Upper lobe of left lung (tissue), 6 donors: ENCODE results near the gene ZSWIM6. TPM values are rescaled to one million over a fixed set of nuclear protein-coding genes. Genes with fewer than 3 reads are reported as not detected.

Experiments
- ATAC-seq, 2 donors: fragments of 200-7000 bp; cut with Tn5 transposase; one replicate each; pipeline ENCODE4 v1.9.1; 2022; ENCODE audit warnings: mild to moderate bottlenecking in 2 of 2, moderate library complexity in 2 of 2; ENCODE audit not compliant: low FRiP score in 2 of 2
- DNase-seq, 2 donors: peaks; one replicate each; pipeline ENCODE4 v3.0.0-alpha.2; 2019 to 2020
- H3K27ac ChIP-seq, 4 donors: fragments of 200-600 bp; sonication (generic); one replicate each; pipeline ENCODE4 v1.5.1; 2016 to 2019
- H3K27me3 ChIP-seq, 4 donors: fragments of 200-600 bp; sonication (generic); one replicate each; pipeline ENCODE4 v1.5.1; 2017 to 2019
- H3K36me3 ChIP-seq, 4 donors: fragments of 200-600 bp; sonication (generic); one replicate each; pipeline ENCODE4 v1.5.1; 2016 to 2019
- H3K4me1 ChIP-seq, 4 donors: fragments of 200-600 bp; sonication (generic); one replicate each; pipeline ENCODE4 v1.5.1; 2018 to 2019
- H3K4me3 ChIP-seq, 4 donors: fragments of 200-600 bp; sonication (generic); one replicate each; pipeline ENCODE4 v1.5.1; 2017 to 2019; ENCODE audit warnings: mild to moderate bottlenecking in 2 of 4, moderate library complexity in 1 of 4
- H3K9me3 ChIP-seq, 4 donors: fragments of 200-600 bp; sonication (generic); one replicate each; pipeline ENCODE4 v1.5.1; 2018 to 2019
- EP300 ChIP-seq, 4 donors: sonication (generic); formaldehyde crosslinking; IDR thresholded peaks; one replicate each; pipeline ENCODE4 v1.5.1; 2017; ENCODE audit warnings: antibody characterized with exemption in 4 of 4, control low read depth in 2 of 4
- POLR2A ChIP-seq, 4 donors: fragments of 450-650 bp; IDR thresholded peaks; one replicate each; pipeline ENCODE4 v1.5.1; 2016 to 2017; ENCODE audit warnings: antibody characterized with exemption in 4 of 4, mild to moderate bottlenecking in 2 of 4
- POLR2AphosphoS5 ChIP-seq, 2 donors: sonication (generic); formaldehyde crosslinking; IDR thresholded peaks; one replicate each; pipeline ENCODE4 v1.5.1; 2017; ENCODE audit warnings: antibody characterized with exemption in 2 of 2
- WGBS, 2 donors: methylation state at CpG; one replicate each; pipeline ENCODE4 v1.1.5; 2017 to 2018; 5-methylcytosine and 5-hydroxymethylcytosine counted together
- total RNA-seq, 6 donors: library from RNA; depleted of rRNA in 4 of 6; stranded (reverse); fragments of >200 nt in 4 of 6; gene quantifications; one replicate each; pipeline versions ENCODE4 v1.1.0 to v1.2.1, GENCODE V29; 2016 to 2021
- TF ChIP-seq, protein P1 (sequence below), 6 experiments: fragments of 450-650 bp in 4 of 6; fragments of 200-600 bp in 2 of 6; sonication (generic) in 2 of 6; IDR thresholded peaks; one replicate each; pipeline ENCODE4 v1.5.1; 2016 to 2019; ENCODE audit warnings: antibody characterized with exemption in 6 of 6
- donor health status: DM: no; HTN: no; CAD: no; lungs with moderate emphysema.
- donor health status: DM: no; HTN: yes; CAD: no; lungs with severe emphysema.

Gene ZSWIM6
- total RNA-seq, 6 donors from 2014 or later = 10.5 to 22.3 (median 15.7) TPM

DNA sequence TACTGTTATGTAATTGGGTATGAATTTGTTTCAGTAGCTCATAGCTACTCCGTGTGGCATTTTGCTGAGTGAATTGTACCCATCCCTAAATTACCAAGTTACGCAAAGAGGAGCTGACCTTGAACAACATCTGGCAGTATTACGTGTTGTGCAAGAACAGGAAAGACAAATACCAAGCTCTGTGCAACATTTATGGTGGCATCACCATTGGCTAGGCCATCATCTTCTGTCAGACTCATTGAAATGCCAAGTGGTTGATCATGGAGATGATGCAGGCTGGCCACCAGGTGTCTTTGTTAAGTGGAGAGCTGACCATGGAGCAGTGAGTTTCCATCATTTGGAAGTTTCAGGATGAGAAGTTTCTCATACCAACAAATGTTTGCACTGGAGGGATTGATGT lies 15.0 kb downstream of the ZSWIM6 start:
- Histone ChIP-seq H3K9me3 (no peaks in the 10 kb centered on the region), H3K36me3 (no peaks in the 10 kb centered on the region), H3K4me1 (peaks cover 6 to 44% (median 22%) of the 10 kb centered on the region in 4 donors), H3K27me3 (no peaks in the 10 kb centered on the region), H3K4me3 (no peak overlapping the region), H3K27ac (no peak overlapping the region)
- no peak for TF ChIP-seq EP300 (IDR thresholded peaks at IDR 0.05)
- 62 to 89% methylated on average over 3 of the region's 3 CpGs for WGBS, 2 donors
- no peak for DNase-seq
- ATAC-seq = peak in 1 of 2 donors; percentile 37

DNA sequence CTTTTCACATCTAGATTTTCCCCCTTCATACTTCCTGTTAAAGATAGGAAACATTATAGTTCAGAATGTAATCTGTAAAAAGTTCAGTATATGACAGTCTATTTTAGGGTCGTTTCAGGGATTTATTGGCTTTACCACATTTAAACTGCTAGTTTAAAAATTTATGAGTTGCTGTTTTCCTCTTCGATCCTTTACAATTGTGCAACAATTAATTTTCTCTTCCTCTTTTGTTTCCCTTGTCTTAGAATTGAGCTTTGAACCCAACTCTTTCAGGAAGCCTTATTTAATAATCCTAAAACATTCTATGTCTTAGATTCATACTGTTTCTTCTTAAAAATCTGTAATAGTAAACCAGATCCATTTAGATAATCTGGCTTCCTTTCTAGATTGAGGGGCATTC lies 16.4 kb downstream of the ZSWIM6 start:
- WGBS, 2 donors = 39 to 46% methylated on average over 2 of the region's 2 CpGs
- Histone ChIP-seq H3K36me3 (no peaks in the 10 kb centered on the region), H3K4me1 (peaks cover 15 to 36% (median 24%) of the 10 kb centered on the region in 4 donors), H3K4me3 (no peak overlapping the region), H3K9me3 (no peaks in the 10 kb centered on the region), H3K27ac (no peak overlapping the region), H3K27me3 (no peaks in the 10 kb centered on the region)
- DNase-seq (no peak), ATAC-seq (no peak)
- TF ChIP-seq EP300 (IDR thresholded peaks at IDR 0.05) = no peak
- TF ChIP-seq, protein P1, sequence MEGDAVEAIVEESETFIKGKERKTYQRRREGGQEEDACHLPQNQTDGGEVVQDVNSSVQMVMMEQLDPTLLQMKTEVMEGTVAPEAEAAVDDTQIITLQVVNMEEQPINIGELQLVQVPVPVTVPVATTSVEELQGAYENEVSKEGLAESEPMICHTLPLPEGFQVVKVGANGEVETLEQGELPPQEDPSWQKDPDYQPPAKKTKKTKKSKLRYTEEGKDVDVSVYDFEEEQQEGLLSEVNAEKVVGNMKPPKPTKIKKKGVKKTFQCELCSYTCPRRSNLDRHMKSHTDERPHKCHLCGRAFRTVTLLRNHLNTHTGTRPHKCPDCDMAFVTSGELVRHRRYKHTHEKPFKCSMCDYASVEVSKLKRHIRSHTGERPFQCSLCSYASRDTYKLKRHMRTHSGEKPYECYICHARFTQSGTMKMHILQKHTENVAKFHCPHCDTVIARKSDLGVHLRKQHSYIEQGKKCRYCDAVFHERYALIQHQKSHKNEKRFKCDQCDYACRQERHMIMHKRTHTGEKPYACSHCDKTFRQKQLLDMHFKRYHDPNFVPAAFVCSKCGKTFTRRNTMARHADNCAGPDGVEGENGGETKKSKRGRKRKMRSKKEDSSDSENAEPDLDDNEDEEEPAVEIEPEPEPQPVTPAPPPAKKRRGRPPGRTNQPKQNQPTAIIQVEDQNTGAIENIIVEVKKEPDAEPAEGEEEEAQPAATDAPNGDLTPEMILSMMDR (IDR thresholded peaks at IDR 0.05) = no peak

DNA sequence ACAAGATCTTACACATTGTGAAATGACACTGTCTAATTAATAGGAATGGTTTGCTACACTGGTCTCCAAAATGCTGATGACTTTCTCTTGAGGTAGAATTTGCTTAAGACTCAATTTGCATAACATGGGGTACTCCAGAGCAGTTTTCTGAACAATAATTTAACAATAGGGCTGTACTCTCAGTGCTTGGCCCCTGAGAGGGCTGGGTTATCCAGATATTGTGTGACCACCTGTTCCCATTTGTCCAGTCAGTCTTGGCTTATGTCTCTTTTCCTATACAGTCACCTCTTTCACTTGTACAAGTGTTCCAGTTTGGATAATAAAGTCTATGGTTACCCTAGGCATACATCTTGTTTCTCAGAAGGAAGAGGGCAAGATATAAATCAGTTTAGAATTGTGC lies 17.9 kb downstream of the ZSWIM6 start:
- Histone ChIP-seq H3K27ac (no peak overlapping the region), H3K4me3 (no peak overlapping the region), H3K36me3 (no peaks in the 10 kb centered on the region), H3K9me3 (no peaks in the 10 kb centered on the region), H3K27me3 (no peaks in the 10 kb centered on the region), H3K4me1 (peaks cover 6 to 24% (median 16%) of the 10 kb centered on the region in 4 donors)
- DNase-seq (no peak), ATAC-seq (no peak)
- TF ChIP-seq POLR2AphosphoS5 (IDR thresholded peaks at IDR 0.05) (no peak), POLR2A (IDR thresholded peaks at IDR 0.05) (no peak), EP300 (IDR thresholded peaks at IDR 0.05) (no peak)
- TF ChIP-seq, protein P1 (IDR thresholded peaks at IDR 0.05) = no peak

DNA sequence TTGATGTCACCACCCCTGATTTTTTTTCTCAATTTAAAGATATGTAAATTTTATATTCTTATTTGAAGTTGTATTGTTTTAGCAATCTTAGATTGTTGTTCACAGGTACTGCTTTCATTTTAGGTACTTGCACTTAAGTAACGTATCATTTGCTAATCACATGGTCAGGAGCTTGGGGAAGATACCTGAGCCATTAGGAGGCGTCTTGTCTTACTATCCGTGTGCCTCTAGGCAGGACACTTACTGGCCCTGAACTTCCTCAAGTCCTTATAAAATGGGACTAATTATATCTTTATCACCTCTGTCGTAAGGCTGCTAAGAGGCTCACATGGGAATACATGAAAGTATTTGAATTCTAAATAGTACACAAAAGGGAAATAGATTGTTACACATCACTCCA lies 18.5 kb downstream of the ZSWIM6 start:
- no peaks in the 10 kb centered on the region for H3K9me3 ChIP-seq
- no peak overlapping the region for H3K27ac ChIP-seq
- no peaks in the 10 kb centered on the region for H3K27me3 ChIP-seq
- 87 to 88% methylated on average over 4 of the region's 4 CpGs for WGBS, 2 donors
- TF ChIP-seq EP300 (IDR thresholded peaks at IDR 0.05) (no peak), POLR2AphosphoS5 (IDR thresholded peaks at IDR 0.05) (no peak), POLR2A (IDR thresholded peaks at IDR 0.05) (no peak)
- TF ChIP-seq, protein P1 (IDR thresholded peaks at IDR 0.05) = no peak
- DNase-seq = no peak
- H3K4me3 ChIP-seq = no peak overlapping the region
- H3K36me3 ChIP-seq = no peaks in the 10 kb centered on the region
- peaks cover 6 to 24% (median 16%) of the 10 kb centered on the region in 4 donors for H3K4me1 ChIP-seq
- no peak for ATAC-seq

DNA sequence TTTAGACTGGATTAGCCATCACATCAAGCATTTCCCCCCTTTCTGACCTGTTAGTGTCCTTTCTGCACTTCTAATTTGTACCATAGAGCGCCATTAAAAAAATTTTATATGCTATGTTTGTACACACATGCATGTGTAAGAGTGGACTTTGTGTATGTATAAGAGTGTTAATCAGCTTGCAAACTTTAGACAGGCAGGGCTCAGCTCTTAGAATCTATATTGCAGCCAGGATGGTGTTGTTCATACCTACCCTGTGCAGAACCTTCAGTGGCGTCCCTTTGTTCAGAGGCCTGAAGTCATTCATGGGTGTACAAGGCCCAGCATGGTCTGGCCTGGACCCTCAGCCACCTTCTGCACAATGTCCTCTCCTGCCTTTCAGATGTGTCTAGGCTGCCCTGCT lies 19.7 kb downstream of the ZSWIM6 start:
- no peak overlapping the region for H3K27ac ChIP-seq
- no peak overlapping the region for H3K4me3 ChIP-seq
- peaks cover 6 to 25% (median 14%) of the 10 kb centered on the region in 4 donors for H3K4me1 ChIP-seq
- DNase-seq = no peak
- no peaks in the 10 kb centered on the region for H3K36me3 ChIP-seq
- H3K9me3 ChIP-seq = no peaks in the 10 kb centered on the region
- ATAC-seq = no peak
- WGBS, 2 donors = 91 to 95% methylated on average over 2 of the region's 2 CpGs
- H3K27me3 ChIP-seq = no peaks in the 10 kb centered on the region
- no peak for TF ChIP-seq POLR2A (IDR thresholded peaks at IDR 0.05)
- TF ChIP-seq, protein P1 (IDR thresholded peaks at IDR 0.05) = no peak
- TF ChIP-seq POLR2AphosphoS5 (IDR thresholded peaks at IDR 0.05) = no peak
- TF ChIP-seq EP300 (IDR thresholded peaks at IDR 0.05) = no peak
